Osteoblast (primary cell): ENCODE data around the gene PRAMEF2. TPM values are rescaled to one million over a fixed set of nuclear protein-coding genes. Genes with fewer than 3 reads are reported as not detected.
"Not testable (repeated sequence)": the region's sequence is repeated elsewhere in the genome, so short reads cannot be mapped to it uniquely, and the experiment has no call there.

Source experiments
- DNase-seq: peaks from one replicate; pipeline ENCODE4 v3.0.0; 2011; ENCODE audit warnings: low spot score, mixed read lengths; ENCODE audit not compliant: insufficient read length; ENCODE audit errors: missing footprints
- H2AFZ ChIP-seq: 2 replicates; pipeline ENCODE4 v1.6.0; 2011; ENCODE audit warnings: mild to moderate bottlenecking, low read length
- H3K27ac ChIP-seq: 2 replicates; pipeline ENCODE4 v1.5.1; 2011; ENCODE audit warnings: mild to moderate bottlenecking, low read depth, low read length, moderate library complexity
- H3K27me3 ChIP-seq: 2 replicates; pipeline ENCODE4 v1.6.0; 2012; ENCODE audit warnings: mild to moderate bottlenecking, control low read depth, inconsistent platforms, low read length, moderate library complexity; ENCODE audit not compliant: insufficient read depth
- H3K36me3 ChIP-seq: 2 replicates; pipeline ENCODE4 v1.5.1; 2011; ENCODE audit warnings: mild to moderate bottlenecking, low read length, control low read depth, moderate library complexity; ENCODE audit not compliant: insufficient read depth
- H3K4me1 ChIP-seq: 2 replicates; pipeline ENCODE4 v1.5.1; 2011; ENCODE audit warnings: mild to moderate bottlenecking, low read length, control low read depth, moderate library complexity; ENCODE audit not compliant: insufficient read depth
- H3K4me2 ChIP-seq: 2 replicates; pipeline ENCODE4 v1.6.0; 2011; ENCODE audit warnings: mild to moderate bottlenecking, low read length; ENCODE audit not compliant: insufficient read depth
- H3K4me3 ChIP-seq: fragments of 200-600 bp; sonication (generic); 3 replicates; pipeline ENCODE4 v1.5.1; 2012; ENCODE audit warnings: mild to moderate bottlenecking, low read length, inconsistent platforms; ENCODE audit not compliant: insufficient read depth
- H3K79me2 ChIP-seq: 2 replicates; pipeline ENCODE4 v1.6.0; 2012; ENCODE audit warnings: mild to moderate bottlenecking, low read length, control low read depth, inconsistent platforms; ENCODE audit not compliant: insufficient read depth
- H3K9me3 ChIP-seq: 2 replicates; pipeline ENCODE4 v1.5.1; 2011; ENCODE audit warnings: low read depth, low read length, control low read depth
- H4K20me1 ChIP-seq: 2 replicates; pipeline ENCODE4 v1.6.0; 2012; ENCODE audit warnings: mild to moderate bottlenecking, low read length, control low read depth; ENCODE audit not compliant: insufficient read depth
- total RNA-seq: library from RNA; depleted of rRNA; stranded (reverse); fragments of >200 nt; gene quantifications from 2 replicates; pipeline ENCODE4 v1.2.3, GENCODE V29; 2012
- TF ChIP-seq, protein P1 (sequence below): IDR thresholded peaks from 2 replicates; pipeline ENCODE4 v1.5.1; 2011; ENCODE audit warnings: mild to moderate bottlenecking, low read depth, low read length, moderate library complexity; ENCODE audit errors: extremely low read depth

PRAMEF2 gene
- total RNA-seq, 1 donor = not detected

DNA sequence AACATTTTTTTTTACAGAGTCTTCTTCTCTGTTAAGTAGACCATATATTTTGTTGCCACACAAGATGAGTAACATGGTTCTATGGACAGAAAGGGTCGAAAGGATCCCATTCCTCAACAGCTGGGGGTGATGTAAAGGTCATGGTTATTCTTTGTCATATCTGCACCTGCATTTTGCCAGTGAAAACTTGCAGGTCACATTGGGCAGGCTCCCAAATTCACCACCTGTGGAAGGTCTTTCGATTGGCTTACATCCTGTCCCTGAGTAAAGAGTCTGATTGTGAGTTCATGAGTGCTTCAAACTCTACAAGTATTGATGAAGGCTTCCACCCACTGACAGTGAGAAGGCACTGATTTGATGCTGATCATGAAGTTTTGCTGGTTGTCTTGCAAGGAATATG lies 23.6 kb upstream of the PRAMEF2 start:
- not testable (repeated sequence) for H3K36me3 ChIP-seq, H3K9me3 ChIP-seq

DNA sequence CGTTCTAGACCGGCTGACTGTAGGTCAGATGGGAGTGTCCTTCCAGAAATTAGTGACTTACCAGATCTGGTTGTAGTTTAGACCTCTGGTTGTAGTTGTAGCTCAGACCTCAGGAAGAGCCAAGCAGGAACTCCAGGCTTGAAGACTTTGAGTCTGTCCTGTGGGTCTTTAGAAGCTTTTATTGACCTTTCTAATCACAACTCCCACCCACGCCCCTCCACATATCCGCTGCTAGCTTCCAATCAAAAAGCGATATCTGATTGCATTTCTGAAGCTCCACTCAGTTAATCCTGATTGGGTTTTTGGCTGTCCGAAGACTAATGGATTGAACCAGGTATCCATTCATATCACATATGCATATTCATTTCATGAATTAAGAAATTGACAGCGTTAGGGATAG lies 8.3 kb upstream of the PRAMEF2 start, which contains the start of gene HNRNPCL1:
HNRNPCL1 (minus strand) TSS at position 101 of the 400 bp plus-strand sequence. CDS start 431 bp downstream, outside the sequence.
- H3K27ac ChIP-seq, DNase-seq, H3K4me2 ChIP-seq, H3K79me2 ChIP-seq, H3K9me3 ChIP-seq, H3K4me3 ChIP-seq, H3K36me3 ChIP-seq, H3K27me3 ChIP-seq, H4K20me1 ChIP-seq, H2AFZ ChIP-seq, H3K4me1 ChIP-seq: not testable (repeated sequence)

More for the DNA sequence above, 23.6 kb upstream of the PRAMEF2 start:
- not testable (repeated sequence) for H3K4me3 ChIP-seq, H4K20me1 ChIP-seq, H3K4me2 ChIP-seq, H2AFZ ChIP-seq, H3K27ac ChIP-seq, H3K27me3 ChIP-seq, H3K79me2 ChIP-seq, DNase-seq, H3K4me1 ChIP-seq

DNA sequence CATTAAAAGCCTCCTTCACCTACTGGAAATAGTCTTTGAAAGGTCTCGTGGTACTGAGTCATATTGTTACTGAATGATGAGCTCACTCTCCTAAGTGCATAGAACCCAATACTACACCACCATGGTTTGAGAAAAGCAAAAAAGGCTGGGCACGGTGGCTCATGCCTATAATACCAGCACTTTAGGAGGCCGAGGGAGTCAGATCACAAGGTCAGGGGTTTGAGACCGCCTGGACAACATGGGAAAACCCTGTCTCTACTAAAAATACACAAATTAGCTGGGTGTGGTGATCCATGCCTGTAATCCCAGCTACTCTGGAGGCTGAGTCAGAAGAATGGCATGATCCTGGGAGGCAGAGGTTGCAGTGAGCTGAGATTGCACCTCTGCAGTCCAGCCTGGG lies 5.1 kb upstream of the PRAMEF2 start:
- no peak for DNase-seq
- no peaks in the 10 kb centered on the region for H3K79me2 ChIP-seq
- no peaks in the 10 kb centered on the region for H3K9me3 ChIP-seq
- H3K27ac ChIP-seq = no peak overlapping the region
- H3K4me3 ChIP-seq = no peak overlapping the region
- no peaks in the 10 kb centered on the region for H3K36me3 ChIP-seq
- no peak overlapping the region for H3K4me2 ChIP-seq
- H3K4me1 ChIP-seq = no peaks in the 10 kb centered on the region
- TF ChIP-seq, protein P1, sequence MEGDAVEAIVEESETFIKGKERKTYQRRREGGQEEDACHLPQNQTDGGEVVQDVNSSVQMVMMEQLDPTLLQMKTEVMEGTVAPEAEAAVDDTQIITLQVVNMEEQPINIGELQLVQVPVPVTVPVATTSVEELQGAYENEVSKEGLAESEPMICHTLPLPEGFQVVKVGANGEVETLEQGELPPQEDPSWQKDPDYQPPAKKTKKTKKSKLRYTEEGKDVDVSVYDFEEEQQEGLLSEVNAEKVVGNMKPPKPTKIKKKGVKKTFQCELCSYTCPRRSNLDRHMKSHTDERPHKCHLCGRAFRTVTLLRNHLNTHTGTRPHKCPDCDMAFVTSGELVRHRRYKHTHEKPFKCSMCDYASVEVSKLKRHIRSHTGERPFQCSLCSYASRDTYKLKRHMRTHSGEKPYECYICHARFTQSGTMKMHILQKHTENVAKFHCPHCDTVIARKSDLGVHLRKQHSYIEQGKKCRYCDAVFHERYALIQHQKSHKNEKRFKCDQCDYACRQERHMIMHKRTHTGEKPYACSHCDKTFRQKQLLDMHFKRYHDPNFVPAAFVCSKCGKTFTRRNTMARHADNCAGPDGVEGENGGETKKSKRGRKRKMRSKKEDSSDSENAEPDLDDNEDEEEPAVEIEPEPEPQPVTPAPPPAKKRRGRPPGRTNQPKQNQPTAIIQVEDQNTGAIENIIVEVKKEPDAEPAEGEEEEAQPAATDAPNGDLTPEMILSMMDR = no peak
- no peak overlapping the region for H2AFZ ChIP-seq
- no peaks in the 10 kb centered on the region for H3K27me3 ChIP-seq
- H4K20me1 ChIP-seq = no peaks in the 10 kb centered on the region

DNA sequence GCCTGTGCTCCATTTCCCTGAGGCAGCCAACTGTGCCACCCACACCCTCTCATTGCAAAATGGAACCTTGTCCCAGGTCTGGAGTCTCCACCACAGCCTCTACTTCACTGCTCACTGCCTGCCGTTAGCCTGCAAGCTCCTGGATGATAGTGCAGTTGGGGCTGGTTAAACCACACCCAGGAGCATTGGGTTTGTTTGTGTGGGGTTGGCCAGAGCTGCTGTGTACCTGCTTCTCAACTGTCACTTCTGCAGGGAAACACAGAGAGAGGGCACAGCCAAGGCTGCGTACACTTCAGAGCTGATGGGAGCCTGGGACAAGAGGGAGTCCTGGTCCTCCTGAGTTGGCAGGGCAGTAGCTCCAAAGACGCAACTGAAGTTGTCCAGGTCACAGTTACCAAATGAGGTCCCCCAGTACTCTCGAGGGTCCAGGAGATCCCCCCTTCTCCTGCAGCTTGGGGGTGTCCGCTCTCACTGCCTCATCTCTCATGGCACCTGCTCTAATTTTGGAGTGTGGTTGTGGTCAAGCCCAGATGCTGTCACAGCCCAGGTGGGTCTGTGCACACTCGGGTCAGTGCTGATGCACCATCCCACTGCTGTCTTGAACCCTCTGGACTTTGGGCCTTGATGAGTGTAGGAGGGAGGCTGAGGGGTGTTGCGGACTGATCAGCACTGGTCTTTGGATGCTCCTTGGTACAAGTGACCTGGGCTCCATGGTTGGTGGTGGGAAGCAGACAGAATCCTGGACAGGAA lies 6.4 kb downstream of the PRAMEF2 start:
- not testable (repeated sequence) for DNase-seq, H4K20me1 ChIP-seq, H3K4me2 ChIP-seq, H3K4me3 ChIP-seq, H3K27ac ChIP-seq, H3K36me3 ChIP-seq, H2AFZ ChIP-seq, H3K79me2 ChIP-seq, H3K9me3 ChIP-seq, H3K4me1 ChIP-seq, H3K27me3 ChIP-seq

DNA sequence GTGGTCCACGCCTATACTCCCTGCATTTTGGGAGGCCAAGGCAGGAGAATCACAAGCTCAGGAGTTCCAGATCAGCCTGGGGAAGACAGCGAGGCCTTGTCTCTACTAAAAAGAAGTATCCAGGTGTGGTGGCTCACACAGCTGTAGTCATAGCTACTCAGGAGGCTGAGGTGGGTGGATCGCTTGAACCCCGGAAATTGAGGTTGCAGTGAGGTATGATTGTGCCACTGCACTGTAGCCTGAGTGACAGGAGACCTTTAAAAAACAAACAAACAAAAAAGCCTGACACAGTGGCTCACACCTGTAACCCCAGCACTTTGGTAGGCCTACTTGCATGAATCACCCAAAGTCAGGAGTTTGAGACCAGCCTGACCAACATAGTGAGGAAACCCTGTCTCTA lies 21.6 kb downstream of the PRAMEF2 start:
- H2AFZ ChIP-seq, H3K4me3 ChIP-seq, H3K27ac ChIP-seq, DNase-seq, H3K4me2 ChIP-seq, H3K9me3 ChIP-seq, H3K27me3 ChIP-seq, H3K79me2 ChIP-seq, H4K20me1 ChIP-seq, H3K36me3 ChIP-seq, H3K4me1 ChIP-seq: not testable (repeated sequence)

DNA sequence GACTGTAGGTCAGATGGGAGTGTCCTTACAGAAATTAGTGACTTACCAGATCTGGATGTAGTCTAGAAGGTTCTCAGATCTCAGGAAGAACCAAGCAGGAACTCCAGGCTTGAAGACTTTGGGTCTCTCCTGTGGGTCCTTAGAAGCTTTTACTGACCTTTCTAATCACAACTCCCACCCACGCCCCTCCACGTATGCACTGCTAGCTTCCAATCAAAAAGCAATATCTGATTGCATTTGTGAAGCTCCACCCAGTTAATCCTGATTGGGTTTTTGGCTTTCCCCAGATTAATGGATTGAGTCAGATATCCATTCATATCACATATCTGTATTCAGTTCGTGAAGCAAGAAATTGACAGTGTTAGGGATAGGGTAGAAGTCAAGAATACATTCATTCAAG lies 29.2 kb downstream of the PRAMEF2 start, which contains the start of gene PRAMEF4:
PRAMEF4 (minus strand) TSS at position 101 of the 400 bp plus-strand sequence. CDS start 2,807 bp downstream, outside the sequence.
- DNase-seq, H3K4me2 ChIP-seq, H4K20me1 ChIP-seq, H3K9me3 ChIP-seq, H3K79me2 ChIP-seq, H3K27me3 ChIP-seq, H3K4me1 ChIP-seq, H2AFZ ChIP-seq, H3K27ac ChIP-seq, H3K36me3 ChIP-seq, H3K4me3 ChIP-seq: not testable (repeated sequence)

DNA sequence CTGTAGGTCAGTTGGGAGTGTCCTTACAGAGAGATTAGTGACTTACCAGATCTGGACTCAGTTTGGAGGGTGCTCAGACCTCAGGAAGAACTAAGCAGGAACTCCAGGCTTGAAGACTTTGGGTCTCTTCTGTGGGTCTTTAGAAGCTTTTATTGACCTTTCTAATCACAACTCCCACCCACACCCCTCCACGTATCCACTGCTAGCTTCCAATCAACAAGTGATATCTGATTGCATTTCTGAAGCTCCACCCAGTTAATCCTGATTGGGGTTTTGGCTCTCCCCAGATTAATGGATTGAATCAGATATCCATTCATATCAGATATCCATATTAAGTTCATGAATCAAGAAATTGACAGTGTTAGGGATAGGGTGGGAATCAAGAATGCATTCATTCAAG lies 41.3 kb downstream of the PRAMEF2 start, which contains the start of gene PRAMEF10:
PRAMEF10 (minus strand) TSS at position 101 of the 400 bp plus-strand sequence. CDS start 2,423 bp downstream, outside the sequence.
- not testable (repeated sequence) for H3K4me3 ChIP-seq, H2AFZ ChIP-seq, H3K36me3 ChIP-seq, H3K27ac ChIP-seq, H3K27me3 ChIP-seq, H4K20me1 ChIP-seq, DNase-seq, H3K9me3 ChIP-seq, H3K4me1 ChIP-seq, H3K79me2 ChIP-seq, H3K4me2 ChIP-seq

DNA sequence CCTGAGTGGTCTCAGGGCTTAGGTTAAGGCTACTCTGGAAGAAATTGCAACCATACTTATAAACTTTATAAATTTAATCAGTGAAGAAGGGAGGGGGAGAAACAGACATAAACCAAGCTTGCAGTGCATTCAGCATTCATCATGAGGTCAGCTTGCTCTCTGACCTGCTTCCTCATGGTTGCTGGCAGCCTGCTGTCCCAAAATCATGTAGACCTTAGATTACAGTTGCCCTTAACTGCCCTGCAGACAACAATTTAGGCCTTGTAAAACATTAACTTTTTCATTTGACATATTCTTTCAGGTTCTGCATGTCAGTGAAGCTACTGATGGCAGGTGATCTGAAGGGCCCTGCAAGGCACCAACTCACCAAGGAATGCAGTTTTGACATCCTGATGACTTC lies 42.3 kb downstream of the PRAMEF2 start:
- not testable (repeated sequence) for H4K20me1 ChIP-seq, H3K4me2 ChIP-seq, H3K4me1 ChIP-seq, H3K27me3 ChIP-seq, H3K9me3 ChIP-seq, H3K4me3 ChIP-seq, H2AFZ ChIP-seq, H3K79me2 ChIP-seq, H3K36me3 ChIP-seq, H3K27ac ChIP-seq, DNase-seq
